ENCODE results near the gene GRM7. TPM values are rescaled to one million over a fixed set of nuclear protein-coding genes. Genes with fewer than 3 reads are reported as not detected.

Gene GRM7
- total RNA-seq, 1 donor from 2014 or later: 9.9 TPM

DNA sequence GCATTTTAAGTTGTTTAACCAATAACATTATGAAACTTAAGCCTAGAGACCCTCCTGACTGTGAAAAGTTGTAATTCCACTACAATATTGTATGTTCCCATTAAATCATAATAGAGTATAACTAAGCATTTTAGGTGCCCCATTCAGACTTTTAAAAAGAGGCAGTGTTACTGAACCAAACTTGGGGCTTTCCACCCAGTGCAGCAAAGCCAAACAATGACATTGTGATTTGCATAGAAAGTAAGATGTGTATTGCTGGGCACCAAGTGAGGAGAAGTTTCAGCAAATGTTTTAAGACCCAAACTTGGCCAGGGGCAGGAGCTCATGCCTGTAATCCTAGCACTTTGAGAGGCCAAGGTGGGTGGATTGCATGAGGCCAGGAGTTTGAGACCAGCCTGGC is 706.2 kb downstream of the GRM7 start:
- no peak overlapping the region for H3K27ac Mint-ChIP-seq
- H3K4me1 Mint-ChIP-seq (ENCODE audit: unreplicated experiment): no peaks in the 10 kb centered on the region
- no peak for DNase-seq (ENCODE audit: extremely low spot score, unreplicated experiment)
- H3K4me3 Mint-ChIP-seq: no peak overlapping the region
- peaks cover 8% of the 10 kb centered on the region for H3K36me3 Mint-ChIP-seq
- TF ChIP-seq CTCF (conservative IDR thresholded peaks at IDR 0.05): no peak
- no peaks in the 10 kb centered on the region for H3K27me3 Mint-ChIP-seq
- H3K9me3 Mint-ChIP-seq: peaks cover 5% of the 10 kb centered on the region

GRCh38 chr3:7568526-7569184 is 707.7 kb downstream of the GRM7 start:
- H3K27ac Mint-ChIP-seq: no peak overlapping the region
- peaks cover 5% of the 10 kb centered on the region for H3K9me3 Mint-ChIP-seq
- no peak for DNase-seq (ENCODE audit: extremely low spot score, unreplicated experiment)
- peaks cover 8% of the 10 kb centered on the region for H3K36me3 Mint-ChIP-seq
- H3K27me3 Mint-ChIP-seq: no peaks in the 10 kb centered on the region
- TF ChIP-seq CTCF (conservative IDR thresholded peaks at IDR 0.05): no peak
- H3K4me1 Mint-ChIP-seq (ENCODE audit: unreplicated experiment): no peaks in the 10 kb centered on the region
- H3K4me3 Mint-ChIP-seq: no peak overlapping the region

- no peak for DNase-seq (ENCODE audit: extremely low spot score, unreplicated experiment)
- Mint-ChIP-seq H3K4me3 (no peak overlapping the region), H3K4me1 (ENCODE audit: unreplicated experiment) (peaks cover 6% of the 10 kb centered on the region), H3K27ac (no peak overlapping the region), H3K27me3 (no peaks in the 10 kb centered on the region), H3K36me3 (peaks cover 5% of the 10 kb centered on the region), H3K9me3 (no peaks in the 10 kb centered on the region)
- TF ChIP-seq CTCF (conservative IDR thresholded peaks at IDR 0.05): no peak
Measured at GRCh38 chr3:7573330-7573729, 712.4 kb downstream of the GRM7 start.

DNA sequence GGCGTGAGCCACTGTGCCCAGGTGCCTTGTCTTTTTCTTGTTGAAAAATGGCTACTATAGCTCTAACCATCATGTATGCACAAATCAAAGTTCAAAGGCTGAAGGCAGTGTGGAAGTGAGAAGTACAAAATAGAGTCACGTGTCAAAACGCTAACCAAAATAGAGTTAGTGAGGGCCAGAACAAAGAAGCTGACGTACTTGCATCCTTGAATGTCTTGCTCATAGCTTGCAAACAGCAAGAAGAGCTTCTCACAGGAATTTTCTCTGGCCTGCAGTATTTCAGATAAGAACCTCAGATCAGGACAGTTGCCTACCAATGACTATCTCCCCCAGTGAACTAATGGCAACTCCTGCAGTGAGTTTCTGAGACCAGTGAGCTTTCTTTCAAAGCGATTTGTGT is 713.5 kb downstream of the GRM7 start:
- Mint-ChIP-seq H3K27me3 (no peaks in the 10 kb centered on the region), H3K27ac (no peak overlapping the region), H3K36me3 (peaks cover 5% of the 10 kb centered on the region), H3K4me1 (ENCODE audit: unreplicated experiment) (peaks cover 6% of the 10 kb centered on the region), H3K4me3 (no peak overlapping the region), H3K9me3 (no peaks in the 10 kb centered on the region)
- no peak for DNase-seq (ENCODE audit: extremely low spot score, unreplicated experiment)
- TF ChIP-seq CTCF (conservative IDR thresholded peaks at IDR 0.05): no peak

DNA sequence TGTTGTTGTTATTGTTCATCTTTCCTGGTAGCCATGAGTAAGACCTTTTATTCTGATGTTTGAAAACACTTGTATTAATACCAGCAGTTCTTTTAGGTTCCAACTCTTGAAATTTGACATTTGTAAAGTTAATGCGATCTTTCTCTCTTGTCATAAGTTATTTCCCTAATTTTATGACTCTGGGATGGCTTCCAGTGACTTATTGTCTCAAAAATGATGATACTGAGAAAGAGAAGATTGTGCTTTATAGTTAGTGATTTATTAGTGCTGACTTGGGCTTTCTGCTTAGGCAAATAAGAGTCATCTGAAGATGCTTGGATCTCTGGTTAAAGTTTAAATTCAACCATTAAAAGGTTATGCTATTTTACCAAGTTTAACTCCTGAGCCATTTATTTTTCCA is 715.2 kb downstream of the GRM7 start:
- H3K36me3 Mint-ChIP-seq: peaks cover 8% of the 10 kb centered on the region
- no peak overlapping the region for H3K27ac Mint-ChIP-seq
- no peaks in the 10 kb centered on the region for H3K9me3 Mint-ChIP-seq
- H3K4me3 Mint-ChIP-seq: no peak overlapping the region
- peaks cover 6% of the 10 kb centered on the region for H3K4me1 Mint-ChIP-seq (ENCODE audit: unreplicated experiment)
- no peak for TF ChIP-seq CTCF (conservative IDR thresholded peaks at IDR 0.05)
- H3K27me3 Mint-ChIP-seq: peaks cover 2% of the 10 kb centered on the region
- DNase-seq (ENCODE audit: extremely low spot score, unreplicated experiment): no peak

DNA sequence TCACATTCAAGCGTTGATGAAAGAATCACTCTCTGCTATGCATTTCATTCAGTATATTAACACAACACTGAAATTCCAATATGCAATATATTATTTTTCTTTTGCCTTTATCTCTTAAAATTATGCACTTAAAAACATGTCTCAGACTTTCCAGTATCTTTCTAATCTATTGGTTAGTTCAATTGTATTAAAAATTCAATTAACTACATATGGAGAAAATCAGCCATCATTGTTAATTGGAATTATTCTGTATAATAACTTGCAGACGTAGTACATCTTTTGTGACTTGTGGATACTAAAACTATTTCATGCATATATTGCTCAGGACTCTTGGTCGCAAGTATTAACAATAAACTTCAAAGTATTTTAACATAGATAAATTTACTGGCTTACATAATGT is 715.6 kb downstream of the GRM7 start:
- H3K4me3 Mint-ChIP-seq: no peak overlapping the region
- H3K27me3 Mint-ChIP-seq: peaks cover 2% of the 10 kb centered on the region
- no peak for DNase-seq (ENCODE audit: extremely low spot score, unreplicated experiment)
- H3K27ac Mint-ChIP-seq: no peak overlapping the region
- no peak for TF ChIP-seq CTCF (conservative IDR thresholded peaks at IDR 0.05)
- peaks cover 4% of the 10 kb centered on the region for H3K36me3 Mint-ChIP-seq
- peaks cover 6% of the 10 kb centered on the region for H3K4me1 Mint-ChIP-seq (ENCODE audit: unreplicated experiment)
- H3K9me3 Mint-ChIP-seq: no peaks in the 10 kb centered on the region
